Calu3 (cell line): ENCODE results near the gene DFFB. TPM values are rescaled to one million over a fixed set of nuclear protein-coding genes. Genes with fewer than 3 reads are reported as not detected.

Source experiments
- BruUV-seq: library from RNA; stranded (reverse); fragments of 400-500 nt; replicated peaks from 2 replicates; lab custom pipeline; 2021; lab: Mats Ljungman, UMichigan
- CTCF ChIA-PET: fragments of 300-600 bp; sonication (Branson Sonifier 250); formaldehyde crosslinking; loops from one replicate; lab custom pipeline; 2022; ENCODE audit warnings: antibody characterized with exemption; lab: Charles Lee
- DNase-seq: peaks from one replicate; pipeline ENCODE4 v3.0.0; 2022
- H3K27ac Mint-ChIP-seq: one replicate; pipeline ENCODE4 v1.8.0; 2022; ENCODE audit warnings: mixed read lengths; ENCODE audit not compliant: unreplicated experiment
- H3K27me3 Mint-ChIP-seq: one replicate; pipeline ENCODE4 v1.8.0; 2022; ENCODE audit warnings: mixed read lengths; ENCODE audit not compliant: unreplicated experiment
- H3K36me3 Mint-ChIP-seq: one replicate; pipeline ENCODE4 v1.8.0; 2022; ENCODE audit warnings: mild to moderate bottlenecking, moderate library complexity, mixed read lengths; ENCODE audit not compliant: insufficient read depth, unreplicated experiment
- H3K4me1 Mint-ChIP-seq: one replicate; pipeline ENCODE4 v1.8.0; 2022; ENCODE audit warnings: mild to moderate bottlenecking, low read depth, mixed read lengths; ENCODE audit not compliant: unreplicated experiment
- H3K4me3 Mint-ChIP-seq: one replicate; pipeline ENCODE4 v1.8.0; 2022; ENCODE audit warnings: mild to moderate bottlenecking, low read depth, moderate library complexity, mixed read lengths; ENCODE audit not compliant: unreplicated experiment
- H3K9me3 Mint-ChIP-seq: one replicate; pipeline ENCODE4 v1.8.0; 2022; ENCODE audit warnings: low read depth, mixed read lengths; ENCODE audit not compliant: unreplicated experiment
- CTCF ChIP-seq: fragments of 200-600 bp; IDR thresholded peaks from one replicate; pipeline ENCODE4 v1.8.0; 2022; ENCODE audit warnings: antibody characterized with exemption; ENCODE audit not compliant: unreplicated experiment
- intact Hi-C: fragments of 100-400 bp; cut with micrococcal nuclease; formaldehyde crosslinking; loops from one replicate; pipeline ENCODE4 v1.10.0; 2022; ENCODE audit not compliant: unreplicated experiment
- total RNA-seq: library from RNA; stranded (reverse); gene quantifications from 2 replicates; pipeline ENCODE4 v1.2.3, GENCODE V29; 2022

The DFFB gene
- total RNA-seq, 1 experiment from 2014 or later: 6.6 TPM

DNA sequence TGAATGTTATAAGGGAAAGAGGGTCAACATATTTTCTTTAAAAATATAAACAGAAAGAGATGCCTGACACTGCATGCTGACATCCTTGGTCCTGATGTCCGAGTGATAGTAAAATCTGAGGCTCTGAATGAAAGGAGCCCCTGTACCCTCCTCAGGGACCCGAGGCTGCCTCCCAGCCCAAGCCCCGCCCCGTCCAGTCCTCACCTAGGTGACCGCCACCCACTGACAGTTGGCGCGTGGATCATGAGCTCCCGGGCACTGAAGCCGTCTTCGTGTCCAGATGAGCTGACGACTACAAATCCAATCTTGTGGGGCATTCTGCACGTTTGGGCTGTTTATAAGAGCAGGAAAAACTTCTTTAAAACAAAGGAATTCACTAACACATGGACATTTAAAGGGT lies 5.2 kb upstream of the DFFB start:
- H3K27ac Mint-ChIP-seq: no peak overlapping the region
- no peaks in the 10 kb centered on the region for H3K9me3 Mint-ChIP-seq
- CTCF ChIA-PET: interaction anchor here (0.5 kb wide), 1 partner anchor 10 kb away, joined by 3 read pairs; no protein-coding TSS in a partner anchor
- H3K36me3 Mint-ChIP-seq: peaks cover 14% of the 10 kb centered on the region
- intact Hi-C loops: no loop called here
- H3K4me1 Mint-ChIP-seq: peaks cover 8% of the 10 kb centered on the region
- no peaks in the 10 kb centered on the region for H3K27me3 Mint-ChIP-seq
- TF ChIP-seq CTCF: no peak
- no peak for DNase-seq
- BruUV-seq: no TSS peak
- H3K4me3 Mint-ChIP-seq: no peak overlapping the region

- CTCF ChIA-PET: interaction anchor here (0.5 kb wide), 1 partner anchor 9 kb away, joined by 3 read pairs; no protein-coding TSS in a partner anchor
These were observed 4.4 kb upstream of the DFFB start for GRCh38 chr1:3852711-3853485.

GRCh38 chr1:3857791-3858129 lies 484 bp downstream of the DFFB start:
- CTCF ChIA-PET: interaction anchor here (0.8 kb wide), 1 partner anchor 42 kb away, joined by 3 read pairs; the partner anchor contains the start of gene C1orf174
- no peaks in the 10 kb centered on the region for H3K9me3 Mint-ChIP-seq
- peaks cover 8% of the 10 kb centered on the region for H3K4me1 Mint-ChIP-seq
- no TSS peak for BruUV-seq
- no peaks in the 10 kb centered on the region for H3K27me3 Mint-ChIP-seq
- H3K27ac Mint-ChIP-seq: no peak overlapping the region
- H3K4me3 Mint-ChIP-seq: peak overlapping the region; percentile 95
- intact Hi-C loops: loop anchor here (2.0 kb wide), 1 partner anchor 43 kb away; the partner anchor contains the start of gene C1orf174
- peaks cover 19% of the 10 kb centered on the region for H3K36me3 Mint-ChIP-seq
- DNase-seq: peak; percentile 2
- no peak for TF ChIP-seq CTCF

More at GRCh38 chr1:3852711-3853485, 4.4 kb upstream of the DFFB start:
- Mint-ChIP-seq H3K9me3 (no peaks in the 10 kb centered on the region), H3K4me1 (peaks cover 8% of the 10 kb centered on the region), H3K27ac (no peak overlapping the region), H3K36me3 (peaks cover 19% of the 10 kb centered on the region), H3K4me3 (no peak overlapping the region), H3K27me3 (no peaks in the 10 kb centered on the region)
- DNase-seq: no peak
- BruUV-seq: no TSS peak
- no peak for TF ChIP-seq CTCF
- intact Hi-C loops: no loop called here

DNA sequence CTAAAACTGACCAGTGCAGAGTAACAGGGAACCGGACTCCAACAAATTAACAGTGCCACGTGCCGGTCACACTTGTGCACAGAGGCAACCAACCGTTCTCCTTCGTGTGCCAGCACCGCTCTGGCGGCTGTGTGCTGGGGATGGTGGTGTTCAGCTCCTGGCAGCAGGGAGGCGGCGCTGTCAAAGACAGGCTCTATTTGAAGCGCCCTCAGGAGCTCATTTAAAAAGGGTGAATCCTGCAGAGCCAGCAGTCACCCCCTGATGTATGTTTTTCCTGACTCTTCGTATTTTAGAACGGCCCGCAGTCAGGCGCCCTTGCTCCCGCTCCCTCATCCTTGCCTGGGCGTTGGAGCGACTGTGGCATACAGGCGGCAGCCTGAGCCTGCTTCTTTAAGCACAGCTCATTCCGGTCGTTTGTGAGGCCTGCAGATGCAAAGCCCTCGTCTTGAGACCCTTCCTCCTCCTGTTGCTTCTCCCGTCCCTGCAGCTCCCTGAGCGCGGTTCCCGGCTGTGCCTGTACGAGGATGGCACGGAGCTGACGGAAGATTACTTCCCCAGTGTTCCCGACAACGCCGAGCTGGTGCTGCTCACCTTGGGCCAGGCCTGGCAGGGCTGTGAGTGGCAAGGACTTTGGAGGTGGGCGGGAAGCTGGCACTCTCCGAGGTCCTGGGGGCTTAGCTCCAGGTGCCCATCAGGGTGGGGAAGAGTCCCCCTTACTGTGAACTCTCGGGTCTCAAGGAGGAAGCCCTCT lies 1.1 kb downstream of the DFFB start:
- Mint-ChIP-seq H3K4me3 (peak overlapping the region; percentile 95), H3K9me3 (no peaks in the 10 kb centered on the region), H3K27me3 (no peaks in the 10 kb centered on the region), H3K36me3 (peaks cover 19% of the 10 kb centered on the region), H3K27ac (no peak overlapping the region), H3K4me1 (peaks cover 8% of the 10 kb centered on the region)
- no peak for TF ChIP-seq CTCF
- BruUV-seq: no TSS peak
- peak; percentile 4 for DNase-seq
- intact Hi-C loops: no loop called here
- CTCF ChIA-PET: no interaction called here
